ENCODE data around the gene FAM228B. TPM values are rescaled to one million over a fixed set of nuclear protein-coding genes. Genes with fewer than 3 reads are reported as not detected.

FAM228B gene
- total and polyA plus RNA-seq, 2 donors (not counting 1 experiment from before 2014, with no cell fraction given) = 9.8 to 47.2 TPM

- no peaks in the 10 kb centered on the region for H3K9me3 Mint-ChIP-seq (ENCODE audit: insufficient read depth)
- H3K4me1 ChIP-seq (ENCODE audit: control insufficient read depth in 2 of 2, insufficient read depth in 2 of 2, low read length in 2 of 2) = peaks cover 8 to 11% of the 10 kb centered on the region in 2 donors
- ChIA-PET CTCF (interaction anchor here (0.7 to 3.2 kb wide), 7 partner anchors 14 to 341 kb away, joined by 3 to 22 read pairs (median 4); partner anchors contain the start of gene TP53I3), POLR2A (no interaction called here)
- no peak overlapping the region for H3K4me3 ChIP-seq (ENCODE audit: control extremely low read depth in 1 of 5, extremely low read depth in 1 of 5, insufficient read depth in 1 of 5, low read depth in 2 of 5, low read length in 4 of 5)
- no peak overlapping the region for H3K9ac ChIP-seq (ENCODE audit: low read length)
- peaks cover 9% of the 10 kb centered on the region for H3K4me1 Mint-ChIP-seq
- no peak overlapping the region for H2AFZ ChIP-seq (ENCODE audit: insufficient read depth, low read depth, low read length, poor library complexity, severe bottlenecking)
- WGBS (ENCODE audit: insufficient coverage) = no CpG with 5 or more reads among the region's 2 CpGs
- ATAC-seq (ENCODE audit: low read depth) (no peak), DNase-seq (no peak)
- no peaks in the 10 kb centered on the region for H3K27me3 Mint-ChIP-seq
- no peak overlapping the region for H3K4me2 ChIP-seq (replicated peaks; ENCODE audit: low read depth, low read length, poor library complexity, severe bottlenecking)
- H3K27ac Mint-ChIP-seq = no peak overlapping the region
- H3K36me3 ChIP-seq (replicated peaks in 1 of 2; ENCODE audit: control extremely low read depth in 1 of 2, control insufficient read depth in 1 of 2, extremely low read depth in 1 of 2, insufficient read depth in 2 of 2, low read length in 1 of 2) = no peaks in the 10 kb centered on the region
- no peak overlapping the region for H3K4me3 Mint-ChIP-seq
- no peak overlapping the region for H3K27ac ChIP-seq (ENCODE audit: low read length in 2 of 2)
- H3K9me3 ChIP-seq (ENCODE audit: control extremely low read depth in 1 of 3, control insufficient read depth in 2 of 3, insufficient read depth in 1 of 3, low read length in 2 of 3) = peaks cover 0 to 5% (median 4%) of the 10 kb centered on the region in 3 donors
- no peak for TF ChIP-seq CTCF (IDR thresholded peaks at IDR 0.05)
- no peak for TF ChIP-seq EZH2 (IDR thresholded peaks at IDR 0.05; ENCODE audit: borderline replicate concordance, insufficient read depth, low read depth, low read length, poor library complexity, severe bottlenecking)
- no peaks in the 10 kb centered on the region for H4K20me1 ChIP-seq (ENCODE audit: control insufficient read depth, insufficient read depth, low read length, poor library complexity, severe bottlenecking)
- intact Hi-C loops (cut with micrococcal nuclease) = no loop called here
- no peaks in the 10 kb centered on the region for H3K27me3 ChIP-seq (replicated peaks in 1 of 4; ENCODE audit: control extremely low read depth in 1 of 4, control insufficient read depth in 3 of 4, insufficient read depth in 4 of 4, low read length in 3 of 4)
- no peaks in the 10 kb centered on the region for H3K79me2 ChIP-seq (ENCODE audit: control insufficient read depth, insufficient read depth, low read length)
These were observed 40.3 kb downstream of the FAM228B start for GRCh38 chr2:24163601-24164000.

- CTCF ChIA-PET = interaction anchor here (0.7 to 3.2 kb wide), 3 partner anchors 13 to 340 kb away, joined by 3 to 22 read pairs (median 3); no protein-coding TSS in a partner anchor
- 43% methylated on average over 4 of the region's 8 CpGs for WGBS (ENCODE audit: insufficient coverage)
- H3K4me2 ChIP-seq (replicated peaks; ENCODE audit: low read depth, low read length, poor library complexity, severe bottlenecking) = peak overlapping the region; percentile 44
- peaks cover 9% of the 10 kb centered on the region for H3K4me1 Mint-ChIP-seq
- peaks cover 8 to 11% of the 10 kb centered on the region in 2 donors for H3K4me1 ChIP-seq (ENCODE audit: control insufficient read depth in 2 of 2, insufficient read depth in 2 of 2, low read length in 2 of 2)
- peak overlapping the region; percentile 8 for H3K9ac ChIP-seq (ENCODE audit: low read length)
- peak; percentile 60 for DNase-seq
- TF ChIP-seq CTCF (IDR thresholded peaks at IDR 0.05) (peak; percentile 72), EZH2 (IDR thresholded peaks at IDR 0.05; ENCODE audit: borderline replicate concordance, insufficient read depth, low read depth, low read length, poor library complexity, severe bottlenecking) (no peak)
- H3K27me3 ChIP-seq (replicated peaks in 1 of 4; ENCODE audit: control extremely low read depth in 1 of 4, control insufficient read depth in 3 of 4, insufficient read depth in 4 of 4, low read length in 3 of 4) = no peaks in the 10 kb centered on the region
- H3K9me3 Mint-ChIP-seq (ENCODE audit: insufficient read depth) = no peaks in the 10 kb centered on the region
- no peak overlapping the region for H3K4me3 ChIP-seq (ENCODE audit: control extremely low read depth in 1 of 5, extremely low read depth in 1 of 5, insufficient read depth in 1 of 5, low read depth in 2 of 5, low read length in 4 of 5)
- no peaks in the 10 kb centered on the region for H3K27me3 Mint-ChIP-seq
- peak; percentile 71 for ATAC-seq (ENCODE audit: low read depth)
- H3K27ac ChIP-seq (ENCODE audit: low read length in 2 of 2) = no peak overlapping the region
- H3K9me3 ChIP-seq (ENCODE audit: control extremely low read depth in 1 of 3, control insufficient read depth in 2 of 3, insufficient read depth in 1 of 3, low read length in 2 of 3) = peaks cover 0 to 5% (median 4%) of the 10 kb centered on the region in 3 donors
- no peaks in the 10 kb centered on the region for H3K79me2 ChIP-seq (ENCODE audit: control insufficient read depth, insufficient read depth, low read length)
- no peaks in the 10 kb centered on the region for H3K36me3 ChIP-seq (replicated peaks in 1 of 2; ENCODE audit: control extremely low read depth in 1 of 2, control insufficient read depth in 1 of 2, extremely low read depth in 1 of 2, insufficient read depth in 2 of 2, low read length in 1 of 2)
- peak overlapping the region; percentile 50 for H3K4me3 Mint-ChIP-seq
- H4K20me1 ChIP-seq (ENCODE audit: control insufficient read depth, insufficient read depth, low read length, poor library complexity, severe bottlenecking) = no peaks in the 10 kb centered on the region
- intact Hi-C loops (cut with micrococcal nuclease) = loop anchor here (1.0 kb wide), 1 partner anchor 340 kb away; no protein-coding TSS in a partner anchor
- H2AFZ ChIP-seq (ENCODE audit: insufficient read depth, low read depth, low read length, poor library complexity, severe bottlenecking) = peak overlapping the region; percentile 40
- POLR2A ChIA-PET = no interaction called here
- H3K27ac Mint-ChIP-seq = no peak overlapping the region
These were observed 41.2 kb downstream of the FAM228B start for GRCh38 chr2:24164416-24164973.

Data from B cell (primary cell).